ENCODE data around the gene TBXAS1.

DNA sequence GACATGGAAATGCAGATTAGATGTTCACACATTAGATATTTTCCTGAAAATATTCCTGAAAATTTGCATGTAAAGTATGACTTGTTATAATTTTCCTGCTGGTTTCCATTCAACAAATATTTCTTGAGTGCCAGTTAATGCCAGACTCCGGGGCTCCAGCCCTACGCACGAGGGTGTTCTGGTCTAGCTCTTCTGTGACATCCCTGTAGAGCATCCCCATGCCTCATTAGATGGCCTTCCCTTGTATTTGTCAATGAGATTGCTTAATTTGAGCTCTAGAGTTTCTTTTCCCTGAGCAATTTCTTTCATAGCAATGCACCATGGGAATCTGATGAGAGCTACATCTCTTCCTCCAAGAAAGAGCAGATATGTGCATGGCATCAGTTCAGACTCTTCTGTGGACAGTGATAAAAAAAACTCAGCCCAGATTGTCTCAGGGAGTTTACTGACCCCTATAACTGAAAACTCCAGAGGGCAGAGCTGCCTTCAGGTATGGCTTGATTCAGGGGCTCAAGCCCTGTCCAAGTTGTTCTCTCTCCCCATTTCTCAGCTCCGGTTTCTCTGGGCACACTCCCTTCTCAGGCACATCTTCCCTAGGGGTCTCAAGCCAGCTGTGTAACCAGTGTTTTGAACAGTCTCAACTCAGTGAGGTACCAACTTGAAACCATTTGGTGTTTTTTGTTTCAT lies 137.0 kb downstream of the TBXAS1 start:
- TF ChIP-seq, protein P1, sequence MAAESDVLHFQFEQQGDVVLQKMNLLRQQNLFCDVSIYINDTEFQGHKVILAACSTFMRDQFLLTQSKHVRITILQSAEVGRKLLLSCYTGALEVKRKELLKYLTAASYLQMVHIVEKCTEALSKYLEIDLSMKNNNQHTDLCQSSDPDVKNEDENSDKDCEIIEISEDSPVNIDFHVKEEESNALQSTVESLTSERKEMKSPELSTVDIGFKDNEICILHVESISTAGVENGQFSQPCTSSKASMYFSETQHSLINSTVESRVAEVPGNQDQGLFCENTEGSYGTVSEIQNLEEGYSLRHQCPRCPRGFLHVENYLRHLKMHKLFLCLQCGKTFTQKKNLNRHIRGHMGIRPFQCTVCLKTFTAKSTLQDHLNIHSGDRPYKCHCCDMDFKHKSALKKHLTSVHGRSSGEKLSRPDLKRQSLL (tag by site-specific recombination; IDR thresholded peaks at IDR 0.05): no peak
- TF ChIP-seq ZNF560 (tag by site-specific recombination; IDR thresholded peaks at IDR 0.05; ENCODE audit: borderline replicate concordance) (no peak), SP7 (tag by site-specific recombination; IDR thresholded peaks at IDR 0.05) (no peak), ZNF76 (tag by site-specific recombination; IDR thresholded peaks at IDR 0.05; ENCODE audit: borderline replicate concordance, low read depth) (no peak), BCL11A (tag by site-specific recombination; IDR thresholded peaks at IDR 0.05; ENCODE audit: low read depth) (no peak)
- TF ChIP-seq, protein P2, sequence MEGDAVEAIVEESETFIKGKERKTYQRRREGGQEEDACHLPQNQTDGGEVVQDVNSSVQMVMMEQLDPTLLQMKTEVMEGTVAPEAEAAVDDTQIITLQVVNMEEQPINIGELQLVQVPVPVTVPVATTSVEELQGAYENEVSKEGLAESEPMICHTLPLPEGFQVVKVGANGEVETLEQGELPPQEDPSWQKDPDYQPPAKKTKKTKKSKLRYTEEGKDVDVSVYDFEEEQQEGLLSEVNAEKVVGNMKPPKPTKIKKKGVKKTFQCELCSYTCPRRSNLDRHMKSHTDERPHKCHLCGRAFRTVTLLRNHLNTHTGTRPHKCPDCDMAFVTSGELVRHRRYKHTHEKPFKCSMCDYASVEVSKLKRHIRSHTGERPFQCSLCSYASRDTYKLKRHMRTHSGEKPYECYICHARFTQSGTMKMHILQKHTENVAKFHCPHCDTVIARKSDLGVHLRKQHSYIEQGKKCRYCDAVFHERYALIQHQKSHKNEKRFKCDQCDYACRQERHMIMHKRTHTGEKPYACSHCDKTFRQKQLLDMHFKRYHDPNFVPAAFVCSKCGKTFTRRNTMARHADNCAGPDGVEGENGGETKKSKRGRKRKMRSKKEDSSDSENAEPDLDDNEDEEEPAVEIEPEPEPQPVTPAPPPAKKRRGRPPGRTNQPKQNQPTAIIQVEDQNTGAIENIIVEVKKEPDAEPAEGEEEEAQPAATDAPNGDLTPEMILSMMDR (tag by site-specific recombination; IDR thresholded peaks at IDR 0.05): no peak
- TF ChIP-seq, protein P3, sequence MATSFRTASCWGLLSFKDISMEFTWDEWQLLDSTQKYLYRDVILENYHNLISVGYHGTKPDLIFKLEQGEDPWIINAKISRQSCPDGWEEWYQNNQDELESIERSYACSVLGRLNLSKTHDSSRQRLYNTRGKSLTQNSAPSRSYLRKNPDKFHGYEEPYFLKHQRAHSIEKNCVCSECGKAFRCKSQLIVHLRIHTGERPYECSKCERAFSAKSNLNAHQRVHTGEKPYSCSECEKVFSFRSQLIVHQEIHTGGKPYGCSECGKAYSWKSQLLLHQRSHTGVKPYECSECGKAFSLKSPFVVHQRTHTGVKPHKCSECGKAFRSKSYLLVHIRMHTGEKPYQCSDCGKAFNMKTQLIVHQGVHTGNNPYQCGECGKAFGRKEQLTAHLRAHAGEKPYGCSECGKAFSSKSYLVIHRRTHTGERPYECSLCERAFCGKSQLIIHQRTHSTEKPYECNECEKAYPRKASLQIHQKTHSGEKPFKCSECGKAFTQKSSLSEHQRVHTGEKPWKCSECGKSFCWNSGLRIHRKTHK (tag by site-specific recombination; IDR thresholded peaks at IDR 0.05): no peak
- TF ChIP-seq, protein P4, sequence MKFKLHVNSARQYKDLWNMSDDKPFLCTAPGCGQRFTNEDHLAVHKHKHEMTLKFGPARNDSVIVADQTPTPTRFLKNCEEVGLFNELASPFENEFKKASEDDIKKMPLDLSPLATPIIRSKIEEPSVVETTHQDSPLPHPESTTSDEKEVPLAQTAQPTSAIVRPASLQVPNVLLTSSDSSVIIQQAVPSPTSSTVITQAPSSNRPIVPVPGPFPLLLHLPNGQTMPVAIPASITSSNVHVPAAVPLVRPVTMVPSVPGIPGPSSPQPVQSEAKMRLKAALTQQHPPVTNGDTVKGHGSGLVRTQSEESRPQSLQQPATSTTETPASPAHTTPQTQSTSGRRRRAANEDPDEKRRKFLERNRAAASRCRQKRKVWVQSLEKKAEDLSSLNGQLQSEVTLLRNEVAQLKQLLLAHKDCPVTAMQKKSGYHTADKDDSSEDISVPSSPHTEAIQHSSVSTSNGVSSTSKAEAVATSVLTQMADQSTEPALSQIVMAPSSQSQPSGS (tag by site-specific recombination; IDR thresholded peaks at IDR 0.05; ENCODE audit: low read depth): no peak
- TF ChIP-seq, protein P5, sequence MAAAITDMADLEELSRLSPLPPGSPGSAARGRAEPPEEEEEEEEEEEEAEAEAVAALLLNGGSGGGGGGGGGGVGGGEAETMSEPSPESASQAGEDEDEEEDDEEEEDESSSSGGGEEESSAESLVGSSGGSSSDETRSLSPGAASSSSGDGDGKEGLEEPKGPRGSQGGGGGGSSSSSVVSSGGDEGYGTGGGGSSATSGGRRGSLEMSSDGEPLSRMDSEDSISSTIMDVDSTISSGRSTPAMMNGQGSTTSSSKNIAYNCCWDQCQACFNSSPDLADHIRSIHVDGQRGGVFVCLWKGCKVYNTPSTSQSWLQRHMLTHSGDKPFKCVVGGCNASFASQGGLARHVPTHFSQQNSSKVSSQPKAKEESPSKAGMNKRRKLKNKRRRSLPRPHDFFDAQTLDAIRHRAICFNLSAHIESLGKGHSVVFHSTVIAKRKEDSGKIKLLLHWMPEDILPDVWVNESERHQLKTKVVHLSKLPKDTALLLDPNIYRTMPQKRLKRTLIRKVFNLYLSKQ (tag by site-specific recombination; IDR thresholded peaks at IDR 0.05; ENCODE audit: borderline replicate concordance): no peak
